SH-SY5Y (cell line): ENCODE measurements around the gene ACE.

Experiments
- GATA2 ChIP-seq: IDR thresholded peaks from 2 replicates; pipeline ENCODE4 v1.6.1; 2011; ENCODE audit warnings: mild to moderate bottlenecking, low read depth, low read length
- GATA3 ChIP-seq: IDR thresholded peaks from 2 replicates; pipeline ENCODE4 v1.6.1; 2011; ENCODE audit warnings: low read depth, mild to moderate bottlenecking, low read length, moderate library complexity

DNA sequence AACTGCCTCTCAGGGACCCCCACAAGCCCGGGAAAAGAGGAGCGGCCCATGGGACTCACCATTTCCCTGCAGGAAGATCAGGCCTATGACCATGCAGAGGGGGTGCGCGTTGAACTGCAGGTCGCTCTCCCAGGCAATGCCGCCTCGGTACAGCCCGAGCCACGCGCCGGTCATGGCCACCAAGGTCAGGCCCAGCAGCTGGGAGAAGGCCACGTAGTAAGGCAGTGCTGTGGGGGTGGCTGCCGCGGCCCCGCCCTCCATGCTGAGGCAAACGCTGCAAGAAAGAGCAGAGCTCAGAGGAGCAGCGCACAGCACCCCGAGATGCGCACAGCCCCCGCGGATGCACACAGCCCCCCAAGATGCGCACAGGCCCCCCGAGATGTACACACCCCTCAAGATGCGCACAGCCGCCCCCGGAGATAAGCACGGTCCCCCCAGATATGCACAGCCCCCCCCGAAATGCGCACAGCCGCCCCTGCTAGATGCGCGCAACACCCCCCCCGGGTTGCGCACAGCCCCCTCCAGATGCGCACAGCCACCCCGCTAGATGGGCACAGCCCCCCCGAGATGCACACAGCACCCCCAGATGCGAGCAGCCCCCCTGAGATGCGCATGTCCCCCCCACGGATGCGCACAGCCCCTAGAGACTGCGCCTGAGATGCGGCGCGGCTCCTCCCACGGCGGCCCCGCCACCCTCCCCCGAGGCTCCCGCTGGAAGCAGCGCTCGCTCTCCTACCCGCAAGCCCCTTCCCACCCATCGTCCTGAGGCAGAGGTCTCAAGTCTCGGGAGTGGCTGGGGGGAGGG is 39.4 kb upstream of the ACE start:
- TF ChIP-seq GATA2 (no peak), GATA3 (no peak)
